Measurements from ENCODE around the gene UBALD1.

DNA sequence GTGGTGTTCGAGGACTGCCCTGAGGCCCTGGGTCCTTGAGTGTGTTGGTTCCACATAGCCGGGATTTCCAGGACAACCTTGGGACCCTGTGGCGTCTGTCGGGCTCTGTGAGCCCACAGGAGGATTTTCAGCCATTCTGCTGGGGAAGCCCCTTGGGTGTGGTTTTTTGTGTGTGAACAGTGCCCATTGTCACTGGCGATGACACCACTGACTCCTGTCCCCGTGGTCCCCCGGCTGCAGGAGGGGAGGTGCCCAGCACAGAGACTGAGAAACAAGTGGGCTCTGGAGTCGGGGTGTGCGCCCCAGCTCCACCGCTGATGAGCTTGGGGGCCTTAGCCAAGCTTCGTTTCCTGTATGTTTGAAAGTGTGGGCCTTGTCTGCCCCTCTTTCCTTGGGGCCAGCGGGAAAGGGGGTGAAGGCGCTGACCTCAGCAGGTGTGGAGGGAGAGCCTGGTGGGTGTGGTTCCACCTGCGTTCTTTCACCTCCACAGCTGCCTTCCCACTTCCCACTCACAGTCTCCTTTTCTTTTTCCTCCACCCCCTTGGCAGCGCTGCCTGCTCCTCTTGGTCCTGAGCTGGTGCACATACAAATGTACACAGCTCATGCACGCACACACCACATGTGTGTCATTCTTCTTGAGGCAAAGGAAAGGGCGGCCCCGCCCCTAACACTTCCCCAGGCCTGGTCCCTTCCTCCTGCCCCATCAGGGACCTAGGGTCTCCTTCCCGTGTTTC lies 26.1 kb upstream of the UBALD1 start:
- no peak for TF ChIP-seq SP1 (IDR thresholded peaks at IDR 0.05; ENCODE audit: low read depth)
- TF ChIP-seq CEBPB (IDR thresholded peaks at IDR 0.05; ENCODE audit: low read depth) = no peak
- TF ChIP-seq, protein P1, sequence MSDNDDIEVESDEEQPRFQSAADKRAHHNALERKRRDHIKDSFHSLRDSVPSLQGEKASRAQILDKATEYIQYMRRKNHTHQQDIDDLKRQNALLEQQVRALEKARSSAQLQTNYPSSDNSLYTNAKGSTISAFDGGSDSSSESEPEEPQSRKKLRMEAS (IDR thresholded peaks at IDR 0.05) = no peak
- TF ChIP-seq, protein P2, sequence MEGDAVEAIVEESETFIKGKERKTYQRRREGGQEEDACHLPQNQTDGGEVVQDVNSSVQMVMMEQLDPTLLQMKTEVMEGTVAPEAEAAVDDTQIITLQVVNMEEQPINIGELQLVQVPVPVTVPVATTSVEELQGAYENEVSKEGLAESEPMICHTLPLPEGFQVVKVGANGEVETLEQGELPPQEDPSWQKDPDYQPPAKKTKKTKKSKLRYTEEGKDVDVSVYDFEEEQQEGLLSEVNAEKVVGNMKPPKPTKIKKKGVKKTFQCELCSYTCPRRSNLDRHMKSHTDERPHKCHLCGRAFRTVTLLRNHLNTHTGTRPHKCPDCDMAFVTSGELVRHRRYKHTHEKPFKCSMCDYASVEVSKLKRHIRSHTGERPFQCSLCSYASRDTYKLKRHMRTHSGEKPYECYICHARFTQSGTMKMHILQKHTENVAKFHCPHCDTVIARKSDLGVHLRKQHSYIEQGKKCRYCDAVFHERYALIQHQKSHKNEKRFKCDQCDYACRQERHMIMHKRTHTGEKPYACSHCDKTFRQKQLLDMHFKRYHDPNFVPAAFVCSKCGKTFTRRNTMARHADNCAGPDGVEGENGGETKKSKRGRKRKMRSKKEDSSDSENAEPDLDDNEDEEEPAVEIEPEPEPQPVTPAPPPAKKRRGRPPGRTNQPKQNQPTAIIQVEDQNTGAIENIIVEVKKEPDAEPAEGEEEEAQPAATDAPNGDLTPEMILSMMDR (IDR thresholded peaks at IDR 0.05 in 2 of 3, conservative IDR thresholded peaks at IDR 0.05 in 1 of 3; ENCODE audit: borderline replicate concordance in 1 of 3, insufficient read depth in 1 of 3, low read depth in 2 of 3, low read length in 2 of 3) = no peak
- TF ChIP-seq POLR2A (IDR thresholded peaks at IDR 0.05; ENCODE audit: borderline replicate concordance, extremely low read depth, insufficient read depth, insufficient read length) = no peak
- TF ChIP-seq EZH2 (IDR thresholded peaks at IDR 0.05) = no peak
- no peak for TF ChIP-seq SIN3A (IDR thresholded peaks at IDR 0.05; ENCODE audit: low read depth)
- TF ChIP-seq POLR2AphosphoS5 (IDR thresholded peaks at IDR 0.05; ENCODE audit: low read depth, low read length) = no peak
- no peak for TF ChIP-seq JUND (IDR thresholded peaks at IDR 0.05)
- no peak for TF ChIP-seq RAD21 (IDR thresholded peaks at IDR 0.05; ENCODE audit: low read depth)
- no peak for TF ChIP-seq YY1 (IDR thresholded peaks at IDR 0.05; ENCODE audit: extremely low read depth, insufficient replicate concordance, low read depth, low read length)
- TF ChIP-seq, protein P3, sequence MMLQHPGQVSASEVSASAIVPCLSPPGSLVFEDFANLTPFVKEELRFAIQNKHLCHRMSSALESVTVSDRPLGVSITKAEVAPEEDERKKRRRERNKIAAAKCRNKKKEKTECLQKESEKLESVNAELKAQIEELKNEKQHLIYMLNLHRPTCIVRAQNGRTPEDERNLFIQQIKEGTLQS (IDR thresholded peaks at IDR 0.05) = no peak

Measured in HCT116 (cell line).